H1 (cell line): ENCODE results near the gene CIC. TPM values are rescaled to one million over a fixed set of nuclear protein-coding genes. Genes with fewer than 3 reads are reported as not detected.

Experiments
- CTCF ChIA-PET: fragments of 300-600 bp; sonication (Branson Sonifier 250); formaldehyde crosslinking; loops from one replicate; lab custom pipeline; 2021; ENCODE audit not compliant: partially characterized antibody; lab: Charles Lee
- POLR2A ChIA-PET: fragments of 300-600 bp; sonication (Branson Sonifier 250); formaldehyde crosslinking; loops from one replicate; lab custom pipeline; 2021; ENCODE audit warnings: inconsistent platforms; ENCODE audit not compliant: partially characterized antibody; lab: Charles Lee
- DNase-seq, 2 experiments: peaks; one replicate each; pipeline versions ENCODE4 v3.0.0 to v3.0.0-alpha.2; 2010 to 2022; ENCODE audit warnings: low spot score in 2 of 2, low read depth in 1 of 2, mixed read lengths in 1 of 2
- FAIRE-seq: peaks from 2 replicates; lab custom pipeline; 2011; peaks lifted over from hg19 to GRCh38; lab: Jason Lieb, UNC
- H2AFZ ChIP-seq: 2 replicates; pipeline ENCODE4 v1.8.1; 2012; ENCODE audit warnings: low read length, inconsistent platforms
- H2AK5ac ChIP-seq: 2 replicates; pipeline ENCODE4 v1.6.1; 2013; ENCODE audit warnings: low read depth, low read length
- H2BK120ac ChIP-seq: replicated peaks from 2 replicates; pipeline ENCODE3; 2013; ENCODE audit warnings: low read depth, low read length, inconsistent platforms
- H2BK12ac ChIP-seq: 2 replicates; pipeline ENCODE4 v1.6.1; 2013; ENCODE audit warnings: low read depth, low read length
- H2BK15ac ChIP-seq: 2 replicates; pipeline ENCODE4 v1.6.1; 2013; ENCODE audit warnings: low read length
- H2BK20ac ChIP-seq: 2 replicates; pipeline ENCODE4 v1.6.1; 2013; ENCODE audit warnings: low read length
- H2BK5ac ChIP-seq: 2 replicates; pipeline ENCODE4 v1.6.1; 2013; ENCODE audit warnings: low read depth, low read length
- H3K14ac ChIP-seq: 2 replicates; pipeline ENCODE4 v1.6.1; 2013; ENCODE audit warnings: inconsistent platforms; ENCODE audit not compliant: insufficient read length
- H3K18ac ChIP-seq: 2 replicates; pipeline ENCODE4 v1.6.1; 2013; ENCODE audit warnings: low read length; ENCODE audit errors: extremely low read depth
- H3K23ac ChIP-seq: 2 replicates; pipeline ENCODE4 v1.6.1; 2013; ENCODE audit warnings: inconsistent platforms; ENCODE audit not compliant: insufficient read length
- H3K23me2 ChIP-seq: 2 replicates; pipeline ENCODE4 v1.6.1; 2013; ENCODE audit warnings: low read depth, low read length
- H3K27ac ChIP-seq: 2 replicates; pipeline ENCODE4 v1.6.1; 2011; ENCODE audit warnings: low read depth, low read length, inconsistent platforms
- H3K27me3 ChIP-seq, 4 experiments: replicated peaks in 1 of 4; 1 replicate in 1 of 4; 2 replicates in 3 of 4; pipeline versions ENCODE4 v1.6.1 to v1.8.1; 2011 to 2013; ENCODE audit warnings: low read length in 3 of 4, mild to moderate bottlenecking in 3 of 4, inconsistent platforms in 2 of 4, mixed read lengths in 2 of 4, moderate library complexity in 1 of 4; ENCODE audit not compliant: control insufficient read depth in 3 of 4, insufficient read depth in 3 of 4; ENCODE audit errors: extremely low read depth in 1 of 4
- H3K36me3 ChIP-seq, 4 experiments: 2 replicates each; pipeline versions ENCODE4 v1.6.1 to v1.8.1; 2011 to 2013; ENCODE audit warnings: mild to moderate bottlenecking in 4 of 4, low read length in 3 of 4, moderate library complexity in 2 of 4, control low read depth in 1 of 4, inconsistent platforms in 1 of 4; ENCODE audit not compliant: insufficient read depth in 4 of 4, control insufficient read depth in 2 of 4
- H3K4ac ChIP-seq: replicated peaks from 2 replicates; pipeline ENCODE3; 2013; ENCODE audit warnings: low read length, low read depth, mixed read lengths, inconsistent platforms; ENCODE audit not compliant: insufficient read length
- H3K4me1 ChIP-seq, 4 experiments: replicated peaks in 1 of 4; 1 replicate in 1 of 4; 2 replicates in 3 of 4; pipeline versions ENCODE4 v1.6.1 to v1.8.1; 2011 to 2013; ENCODE audit warnings: low read length in 3 of 4, inconsistent platforms in 2 of 4, mixed read lengths in 1 of 4; ENCODE audit not compliant: insufficient read depth in 4 of 4, control insufficient read depth in 3 of 4
- H3K4me2 ChIP-seq, 2 experiments: 2 replicates each; pipeline versions ENCODE4 v1.6.1 to v1.8.1; 2011 to 2013; ENCODE audit warnings: low read depth in 2 of 2, low read length in 2 of 2, control low read depth in 1 of 2, inconsistent platforms in 1 of 2, mild to moderate bottlenecking in 1 of 2; ENCODE audit not compliant: insufficient read depth in 1 of 2
- H3K4me3 ChIP-seq, 4 experiments: fragments of 200-600, 300-600 bp in 1 of 4; sonication (generic), shearing (Covaris generic), sonication (Bioruptor Twin) in 1 of 4; 2 replicates each; pipeline versions ENCODE4 v1.5.1 to v1.8.1; 2011 to 2016; ENCODE audit warnings: low read length in 4 of 4, low read depth in 3 of 4, control low read depth in 2 of 4, inconsistent platforms in 2 of 4, mild to moderate bottlenecking in 2 of 4, mixed read lengths in 1 of 4, moderate library complexity in 1 of 4; ENCODE audit not compliant: insufficient read depth in 2 of 4; ENCODE audit errors: extremely low read depth in 1 of 4
- H3K56ac ChIP-seq: replicated peaks from 2 replicates; pipeline ENCODE3; 2013; ENCODE audit warnings: low read depth, mild to moderate bottlenecking, mixed read lengths, low read length, inconsistent platforms; ENCODE audit not compliant: insufficient read length
- H3K79me1 ChIP-seq: 2 replicates; pipeline ENCODE4 v1.6.1; 2013; ENCODE audit warnings: low read depth, low read length, control low read depth
- H3K79me2 ChIP-seq, 2 experiments: 2 replicates each; pipeline versions ENCODE4 v1.6.1 to v1.8.1; 2012 to 2013; ENCODE audit warnings: low read length in 2 of 2, mild to moderate bottlenecking in 2 of 2, inconsistent platforms in 1 of 2; ENCODE audit not compliant: insufficient read depth in 2 of 2, control insufficient read depth in 1 of 2
- H3K9ac ChIP-seq, 4 experiments: replicated peaks in 1 of 4; 1 replicate in 1 of 4; 2 replicates in 3 of 4; pipeline versions ENCODE4 v1.6.1 to v1.8.1; 2011 to 2013; ENCODE audit warnings: low read depth in 3 of 4, low read length in 3 of 4, control low read depth in 2 of 4, mild to moderate bottlenecking in 2 of 4, moderate library complexity in 2 of 4, inconsistent platforms in 1 of 4; ENCODE audit errors: extremely low read depth in 1 of 4
- H3K9me3 ChIP-seq, 2 experiments: 2 replicates each; pipeline versions ENCODE4 v1.6.1 to v1.8.1; 2012 to 2013; ENCODE audit warnings: mild to moderate bottlenecking in 2 of 2, moderate library complexity in 2 of 2, control low read depth in 1 of 2, inconsistent platforms in 1 of 2, low read depth in 1 of 2, low read length in 1 of 2, mixed read lengths in 1 of 2; ENCODE audit not compliant: insufficient read depth in 2 of 2
- H4K20me1 ChIP-seq, 2 experiments: replicated peaks in 1 of 2; 2 replicates each; pipeline versions ENCODE3 to v1.8.1; 2011 to 2013; ENCODE audit warnings: inconsistent platforms in 2 of 2, low read length in 2 of 2, mild to moderate bottlenecking in 1 of 2; ENCODE audit not compliant: insufficient read depth in 2 of 2, control insufficient read depth in 1 of 2
- H4K5ac ChIP-seq: 2 replicates; pipeline ENCODE4 v1.6.1; 2013; ENCODE audit warnings: low read length, low read depth, mixed read lengths, inconsistent platforms; ENCODE audit not compliant: insufficient read length
- H4K8ac ChIP-seq: 2 replicates; pipeline ENCODE4 v1.8.0; 2013; ENCODE audit warnings: mild to moderate bottlenecking, moderate library complexity, low read length, inconsistent platforms; ENCODE audit not compliant: insufficient read depth; ENCODE audit errors: extremely low read depth
- H4K91ac ChIP-seq: replicated peaks from 2 replicates; pipeline ENCODE3; 2013; ENCODE audit warnings: low read length, mixed read lengths, inconsistent platforms; ENCODE audit not compliant: insufficient read length
- KDM4A ChIP-seq: IDR thresholded peaks from one replicate; pipeline ENCODE4 v1.7.1; 2012; ENCODE audit warnings: low read depth, mild to moderate bottlenecking, moderate library complexity, low read length, inconsistent platforms; ENCODE audit not compliant: severe bottlenecking
- KDM5A ChIP-seq: fragments of 200-600 bp; IDR thresholded peaks from 2 replicates; pipeline ENCODE4 v1.7.1; 2012; ENCODE audit warnings: mild to moderate bottlenecking, low read length, inconsistent platforms, mixed read lengths
- NRF1 ChIP-seq: IDR thresholded peaks from 2 replicates; pipeline ENCODE4 v1.6.1; 2011; ENCODE audit warnings: mild to moderate bottlenecking, low read depth, low read length, improper control_type of control experiment
- PHF8 ChIP-seq: fragments of 200-600 bp; sonication (generic); conservative IDR thresholded peaks from 2 replicates; pipeline ENCODE4 v1.7.1; 2012; ENCODE audit warnings: low read depth, mild to moderate bottlenecking, inconsistent platforms, low read length, moderate library complexity
- RAD21 ChIP-seq, 2 experiments: IDR thresholded peaks in 1 of 2; conservative IDR thresholded peaks in 1 of 2; 2 replicates each; pipeline ENCODE4 v1.6.1; 2011; ENCODE audit warnings: low read depth in 2 of 2, low read length in 2 of 2, improper control_type of control experiment in 1 of 2, inconsistent platforms in 1 of 2, mild to moderate bottlenecking in 1 of 2, moderate library complexity in 1 of 2
- RNF2 ChIP-seq: fragments of 200-900, 300-1000 bp; sonication (generic); IDR thresholded peaks from 2 replicates; pipeline ENCODE4 v1.7.1; 2016; ENCODE audit warnings: borderline replicate concordance, low read depth, mild to moderate bottlenecking, antibody characterized with exemption, low read length; ENCODE audit not compliant: poor library complexity, severe bottlenecking; ENCODE audit errors: missing control alignments
- SP1 ChIP-seq: IDR thresholded peaks from 2 replicates; pipeline ENCODE4 v1.6.1; 2011; ENCODE audit warnings: low read depth, low read length
- SP4 ChIP-seq: IDR thresholded peaks from 2 replicates; pipeline ENCODE4 v1.6.1; 2012; ENCODE audit warnings: low read length, inconsistent platforms
- ZNF274 ChIP-seq: IDR thresholded peaks from 2 replicates; pipeline ENCODE4 v1.7.0; 2012; ENCODE audit warnings: low read length, borderline replicate concordance; ENCODE audit errors: extremely low read depth
- WGBS, 2 experiments: shearing (Covaris generic) in 1 of 2; methylation state at CpG; one replicate each; pipeline versions ENCODE4 v1.1.6 to v1.1.7; 2013 to 2015; ENCODE audit warnings: low lambda C conversion rate in 2 of 2, mixed read lengths in 2 of 2, inconsistent platforms in 1 of 2, low coverage in 1 of 2, missing lambda C conversion rate in 1 of 2; ENCODE audit not compliant: insufficient replicate concordance in 2 of 2, insufficient coverage in 1 of 2, insufficient read length in 1 of 2; ENCODE audit errors: extremely low coverage in 1 of 2, missing lambda C conversion rate in 1 of 2; 5-methylcytosine and 5-hydroxymethylcytosine counted together
- polyA plus RNA-seq, 7 experiments: library from polyadenylated mRNA; depleted of rRNA in 3 of 7; stranded (reverse) in 5 of 7; unstranded in 2 of 7; fragments of >200 nt in 5 of 7; fragments of 200-250 nt in 2 of 7; gene quantifications; 1 replicate in 5 of 7; 2 replicates in 1 of 7; 4 replicates in 1 of 7; pipeline versions ENCODE4 v1.2.1 to v1.2.3, GENCODE V29; 2011 to 2013; ENCODE audit warnings: missing spikeins in 2 of 7, mixed read lengths in 2 of 7
- total RNA-seq: library from RNA; stranded (reverse); fragmentation: NEBNext Ultra II Directional; extraction: Animal tissue kit (Norgen Biotek cat#: 25700); gene quantifications from 2 replicates; pipeline ENCODE4 v1.2.1, GENCODE V29; 2021

CIC gene
- total and polyA plus RNA-seq, 2 of the 8 experiments (the other 6 are each of a cell fraction or from before 2014, with no cell fraction given): 13.2 to 43.6 TPM

DNA sequence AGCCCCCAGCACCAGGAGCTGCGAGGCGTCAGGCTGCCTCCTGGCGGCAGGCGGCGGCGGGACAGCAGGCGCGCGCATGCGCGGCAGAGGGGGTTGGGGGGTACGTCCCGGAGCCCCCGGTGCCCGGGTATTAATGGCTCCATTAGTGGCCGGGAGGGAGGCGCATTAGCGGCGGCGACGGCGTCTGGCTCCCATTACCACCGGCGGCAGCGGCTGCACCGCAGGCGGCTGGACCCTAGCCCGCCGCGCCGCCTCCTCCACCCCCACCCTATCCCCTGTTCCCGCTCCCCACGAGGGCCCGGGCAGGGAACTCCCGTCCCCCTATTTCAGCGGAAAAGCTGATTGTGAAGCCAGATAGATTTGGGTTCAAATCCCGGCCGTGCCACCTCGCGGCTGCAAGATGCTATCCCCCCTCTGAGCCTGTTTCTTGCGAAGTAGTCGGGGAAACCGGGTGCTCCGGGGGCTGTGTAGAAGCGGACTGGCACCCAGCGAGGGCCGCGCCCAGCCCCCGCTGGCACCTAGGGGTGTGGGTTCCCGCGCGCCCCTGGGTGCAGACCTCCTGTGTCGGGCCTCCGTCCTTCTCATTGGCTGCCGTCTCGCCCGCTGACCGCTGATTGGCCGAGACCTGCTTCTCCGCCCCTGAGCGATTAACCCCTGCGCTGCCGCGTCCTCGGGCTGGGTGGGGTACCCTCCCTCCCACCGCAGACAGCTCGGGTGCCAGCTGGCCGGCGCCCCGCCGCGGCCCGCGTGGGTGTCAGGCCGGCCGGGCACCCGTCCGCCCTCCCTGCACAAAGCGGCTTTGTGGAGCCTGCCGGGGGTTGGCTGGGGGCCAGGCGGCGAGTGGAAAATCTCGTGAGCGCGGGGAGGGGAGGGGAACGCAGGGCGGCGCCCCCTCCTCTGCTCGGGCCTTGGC lies 11.1 kb downstream of the CIC start:
- no peak for FAIRE-seq
- no peak overlapping the region; a peak in 1 of 7 replicates for H3K9ac ChIP-seq
- peak overlapping the region; percentile 57 for H4K5ac ChIP-seq
- 2% methylated on average over 49 of the region's 89 CpGs; no CpG with 5 or more reads in 1 of the 2 experiments for WGBS, 2 experiments
- H4K8ac ChIP-seq: peak overlapping the region; percentile 72
- H2BK12ac ChIP-seq: peak overlapping the region; percentile 27; the same call in 1 of the 2 replicates
- peaks cover 0 to 10% of the 10 kb centered on the region in 2 experiments; a peak in 2 of 4 replicates for H3K79me2 ChIP-seq
- H2AFZ ChIP-seq: no peak overlapping the region
- no peak overlapping the region for H3K27ac ChIP-seq
- no peak overlapping the region for H2BK20ac ChIP-seq
- no peaks in the 10 kb centered on the region for H3K36me3 ChIP-seq
- no peak overlapping the region for H2BK120ac ChIP-seq
- peak overlapping the region; percentile 26 for H3K56ac ChIP-seq
- peak overlapping the region; percentile 56 to 81 (median 74) for H3K4me3 ChIP-seq
- no peak overlapping the region for H2AK5ac ChIP-seq
- H2BK15ac ChIP-seq: no peak overlapping the region
- H4K20me1 ChIP-seq: peaks cover 0 to 10% of the 10 kb centered on the region in 2 experiments
- no peaks in the 10 kb centered on the region for H3K9me3 ChIP-seq
- H4K91ac ChIP-seq: no peak overlapping the region
- peak in 1 of 2 experiments; percentile 95 for DNase-seq
- H3K27me3 ChIP-seq: no peaks in the 10 kb centered on the region
- no peak overlapping the region for H3K4ac ChIP-seq
- no peak overlapping the region; the same call in 1 of the 2 replicates for H3K18ac ChIP-seq
- no peak overlapping the region for H3K14ac ChIP-seq
- ChIA-PET POLR2A (interaction anchor here (0.6 to 6.5 kb wide), 16 partner anchors 9 to 204 kb away, joined by 3 to 68 read pairs (median 5); partner anchors contain the start of genes CIC, ERF, GSK3A and PAFAH1B3), CTCF (interaction anchor here (0.5 to 7.4 kb wide), 27 partner anchors 10 to 374 kb away, joined by 3 to 260 read pairs (median 5); partner anchors contain the start of genes CIC, ERF, GSK3A and POU2F2)
- peaks cover 9 to 40% (median 23%) of the 10 kb centered on the region in 4 experiments for H3K4me1 ChIP-seq
- peak overlapping the region; percentile 81 to 96 for H3K4me2 ChIP-seq
- peaks cover 28% of the 10 kb centered on the region for H3K23me2 ChIP-seq
- peaks cover 11% of the 10 kb centered on the region for H3K79me1 ChIP-seq
- H2BK5ac ChIP-seq: peak overlapping the region; percentile 66; the same call in 1 of the 2 replicates
- no peak overlapping the region for H3K23ac ChIP-seq
- no peak for TF ChIP-seq RNF2
- peak; percentile 56 for TF ChIP-seq KDM4A
- TF ChIP-seq KDM5A: no peak
- TF ChIP-seq RAD21 (IDR thresholded peaks at IDR 0.05 in 1 of 2, conservative IDR thresholded peaks at IDR 0.05 in 1 of 2; ENCODE audit: low read depth in 2 of 2, low read length in 2 of 2): peak; percentile 85 to 88
- peak; percentile 1; the same call in 1 of the 2 replicates for TF ChIP-seq PHF8
- TF ChIP-seq SP4: no peak
- peak; percentile 85 for TF ChIP-seq NRF1
- no peak for TF ChIP-seq ZNF274
- TF ChIP-seq SP1: peak; percentile 76
